H7 (cell line): Measurements from ENCODE around the gene TUBA4A. TPM values are rescaled to one million over a fixed set of nuclear protein-coding genes. Genes with fewer than 3 reads are reported as not detected.
"Not testable (repeated sequence)": the region's sequence is repeated elsewhere in the genome, so short reads cannot be mapped to it uniquely, and the experiment has no call there.

ENCODE experiments used
- DNase-seq: peaks from one replicate; pipeline ENCODE4 v3.0.0; 2012
- H3K27me3 ChIP-seq: 2 replicates; pipeline ENCODE4 v1.6.0; 2011; ENCODE audit warnings: mild to moderate bottlenecking, low read length; ENCODE audit not compliant: control insufficient read depth, insufficient read depth
- H3K36me3 ChIP-seq: replicated peaks from 2 replicates; pipeline ENCODE4 v1.5.1; 2011; ENCODE audit warnings: low read length; ENCODE audit not compliant: control insufficient read depth, insufficient read depth
- H3K4me3 ChIP-seq: 2 replicates; pipeline ENCODE4 v1.5.1; 2011; ENCODE audit warnings: low read depth, mild to moderate bottlenecking, control low read depth, low read length, moderate library complexity; ENCODE audit not compliant: insufficient read depth
- total RNA-seq: library from RNA; depleted of rRNA; stranded (reverse); fragments of >200 nt; shearing (Covaris generic); gene quantifications from 2 replicates; pipeline ENCODE4 v1.2.3, GENCODE V29; 2014

The TUBA4A gene
- total RNA-seq, 1 experiment from 2014 or later: 20.3 TPM

GRCh38 chr2:219210886-219211362, 42.8 kb downstream of the TUBA4A start:
- no peak for DNase-seq

DNA sequence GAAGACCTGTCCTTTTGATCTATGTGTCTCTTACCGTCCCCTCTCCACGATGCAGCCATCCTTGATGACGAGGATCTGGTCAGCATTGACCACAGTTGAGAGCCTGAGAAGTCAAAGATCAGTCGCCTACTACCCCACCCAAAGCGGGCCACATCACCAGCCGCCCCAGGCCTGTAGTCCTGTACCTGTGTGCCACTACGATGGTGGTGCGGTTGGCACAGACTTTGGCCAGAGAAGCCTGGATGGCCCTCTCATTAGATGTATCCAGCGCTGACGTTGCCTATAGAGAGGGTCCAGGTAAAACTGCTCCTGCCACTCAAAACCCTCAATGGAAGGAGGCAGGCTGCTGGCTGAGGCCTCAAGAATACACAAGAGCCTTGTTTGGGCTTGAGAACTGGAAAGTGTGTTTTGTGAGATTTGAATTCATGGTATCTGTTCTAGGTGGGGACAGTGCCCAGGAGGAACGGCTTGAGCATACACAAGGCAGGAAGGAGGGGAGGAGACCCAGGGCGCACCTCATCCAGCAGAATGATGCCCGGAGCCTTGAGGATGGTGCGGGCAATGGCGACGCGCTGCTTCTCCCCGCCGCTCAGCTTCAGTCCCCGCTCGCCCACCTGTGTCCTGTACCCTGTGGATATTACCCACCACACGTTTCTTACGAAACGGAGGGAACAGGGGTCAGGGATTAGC, 43.4 kb downstream of the TUBA4A start:
- DNase-seq: no peak
- Histone ChIP-seq H3K4me3 (no peak overlapping the region), H3K36me3 (peaks cover 24% of the 10 kb centered on the region), H3K27me3 (no peaks in the 10 kb centered on the region)

More at GRCh38 chr2:219210886-219211362, 42.8 kb downstream of the TUBA4A start:
- H3K36me3 ChIP-seq: peaks cover 24% of the 10 kb centered on the region
- no peaks in the 10 kb centered on the region for H3K27me3 ChIP-seq
- H3K4me3 ChIP-seq: no peak overlapping the region

DNA sequence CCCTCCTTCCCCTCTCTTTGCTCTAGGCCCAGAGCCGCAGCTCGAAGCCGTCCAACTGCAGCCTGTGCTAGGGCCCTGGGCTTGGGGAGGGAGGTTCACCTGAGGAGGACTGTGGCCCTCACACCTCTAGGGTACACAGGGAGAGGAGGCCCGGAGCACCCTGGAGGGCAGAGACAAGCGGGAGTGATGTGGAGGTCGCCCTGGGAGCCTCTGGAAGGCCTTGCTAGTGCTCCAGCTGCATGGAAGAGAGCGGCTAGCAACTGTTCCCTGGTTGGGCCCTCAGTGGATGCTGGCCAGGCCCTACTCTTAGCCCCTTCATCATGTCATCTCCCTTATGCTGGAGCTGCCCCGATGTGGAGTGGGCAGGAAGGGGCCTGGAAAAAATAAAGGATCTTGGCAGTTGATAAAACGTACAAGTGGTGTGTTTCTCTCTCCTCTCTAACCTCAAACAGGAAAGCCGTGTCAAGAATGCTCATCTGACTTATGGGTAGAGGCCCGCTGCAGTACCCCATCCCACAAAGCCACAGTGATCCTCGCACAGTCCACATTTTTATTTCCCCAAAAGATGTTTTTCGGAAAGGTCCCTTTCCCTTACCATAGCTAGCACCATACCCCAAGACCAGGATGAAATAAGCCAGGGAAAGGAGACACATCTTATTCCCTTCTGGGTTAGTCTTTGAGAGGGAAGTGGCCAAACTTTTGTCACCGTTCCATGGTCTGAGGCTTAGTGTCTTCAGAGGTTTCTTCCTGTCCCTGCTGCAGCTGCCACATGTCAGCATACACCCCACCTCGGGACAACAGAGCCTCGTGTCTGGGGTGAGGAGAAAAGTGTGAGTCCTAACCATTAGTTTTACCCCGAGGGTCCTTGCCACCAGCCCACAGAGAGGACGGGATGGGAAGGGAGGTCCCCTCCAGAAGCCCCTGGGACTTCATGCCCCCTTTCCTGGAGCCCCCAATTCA, 44.2 kb downstream of the TUBA4A start:
- no peaks in the 10 kb centered on the region for H3K27me3 ChIP-seq
- no peak for DNase-seq
- peaks cover 20% of the 10 kb centered on the region for H3K36me3 ChIP-seq
- no peak overlapping the region for H3K4me3 ChIP-seq

DNA sequence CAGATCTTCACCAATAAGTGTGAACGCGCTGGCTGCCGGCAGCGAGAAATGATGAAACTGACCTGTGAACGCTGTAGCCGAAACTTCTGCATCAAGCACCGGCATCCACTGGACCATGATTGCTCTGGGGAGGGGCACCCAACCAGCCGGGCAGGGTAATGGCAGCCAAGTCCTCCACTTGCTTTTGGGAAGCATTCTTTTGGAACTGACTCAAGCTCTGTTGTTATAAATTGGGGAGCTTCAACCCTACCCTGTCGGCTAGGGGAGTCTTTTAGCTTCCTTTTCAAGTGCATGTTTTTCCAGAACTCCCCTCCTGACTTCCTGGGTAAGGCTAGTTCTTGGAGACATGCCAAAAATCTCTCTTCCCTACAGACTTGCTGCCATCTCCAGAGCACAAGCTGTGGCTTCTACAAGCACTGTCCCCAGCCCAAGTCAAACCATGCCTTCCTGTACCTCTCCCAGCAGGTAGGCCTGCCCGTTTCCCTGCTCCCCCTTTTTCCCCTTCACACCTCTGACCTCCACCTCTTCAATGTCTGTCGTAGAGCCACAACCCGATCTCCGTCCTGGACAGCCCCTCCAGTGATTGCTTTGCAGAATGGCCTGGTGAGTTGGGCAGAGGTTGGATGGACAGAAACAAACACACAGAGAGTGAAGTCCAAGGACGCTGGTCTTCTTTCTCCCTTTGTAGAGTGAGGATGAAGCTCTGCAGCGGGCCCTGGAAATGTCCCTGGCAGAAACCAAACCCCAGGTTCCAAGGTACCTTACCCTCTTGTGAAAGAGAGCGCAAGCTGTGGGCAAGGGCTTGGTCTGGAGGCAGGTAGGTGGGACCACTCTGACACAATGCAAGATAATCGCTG, 45.6 kb downstream of the TUBA4A start:
- Histone ChIP-seq H3K27me3 (no peaks in the 10 kb centered on the region), H3K36me3 (peaks cover 17% of the 10 kb centered on the region), H3K4me3 (no peak overlapping the region)
- peak; percentile 21 for DNase-seq

DNA sequence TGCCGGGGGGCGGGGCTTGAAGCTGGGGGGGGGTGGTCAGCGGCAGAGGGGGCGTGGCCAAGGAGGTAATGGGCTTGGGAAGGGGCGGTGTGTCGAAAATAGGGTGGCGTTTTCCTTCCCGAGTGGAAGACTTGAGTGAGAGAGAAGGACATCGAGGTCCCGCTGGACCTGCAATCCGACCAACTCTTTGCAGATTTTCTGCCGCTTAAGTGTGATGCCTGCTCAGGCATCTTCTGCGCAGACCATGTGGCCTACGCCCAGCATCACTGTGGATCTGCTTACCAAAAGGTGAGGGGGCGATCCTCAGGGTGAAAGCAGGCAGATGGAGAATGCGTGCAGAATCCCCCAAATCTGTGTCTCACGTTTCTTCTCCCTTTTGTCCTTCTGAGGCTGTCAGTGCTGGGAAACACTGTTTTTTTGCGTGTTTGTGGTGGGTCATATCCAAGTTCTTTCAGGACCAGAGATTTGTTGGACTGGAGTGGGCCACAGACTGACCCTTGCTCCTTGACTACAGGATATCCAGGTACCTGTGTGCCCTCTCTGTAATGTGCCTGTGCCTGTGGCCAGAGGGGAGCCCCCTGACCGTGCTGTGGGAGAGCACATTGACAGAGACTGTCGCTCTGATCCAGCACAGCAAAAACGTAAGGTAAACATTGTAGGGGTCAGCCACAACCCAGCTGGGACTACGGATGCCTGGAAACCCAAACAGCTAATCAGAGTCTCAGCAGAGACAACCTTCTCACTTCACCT, 46.4 kb downstream of the TUBA4A start:
- no peak for DNase-seq
- Histone ChIP-seq H3K27me3 (no peaks in the 10 kb centered on the region), H3K36me3 (peaks cover 12% of the 10 kb centered on the region), H3K4me3 (peak overlapping the region; percentile 68)

- peak; percentile 100 for DNase-seq
- Histone ChIP-seq H3K4me3 (peak within 1 kb of the TSS; percentile 73), H3K36me3 (peaks cover 12% of the 10 kb centered on the region), H3K27me3 (no peaks in the 10 kb centered on the region)
Measured at GRCh38 chr2:219206328-219207133, 47.2 kb downstream of the TUBA4A start, which contains the start of gene ZFAND2B. ZFAND2B (plus strand) TSS chr2:219206782; CDS start chr2:219206988, 206 bp downstream.

DNA sequence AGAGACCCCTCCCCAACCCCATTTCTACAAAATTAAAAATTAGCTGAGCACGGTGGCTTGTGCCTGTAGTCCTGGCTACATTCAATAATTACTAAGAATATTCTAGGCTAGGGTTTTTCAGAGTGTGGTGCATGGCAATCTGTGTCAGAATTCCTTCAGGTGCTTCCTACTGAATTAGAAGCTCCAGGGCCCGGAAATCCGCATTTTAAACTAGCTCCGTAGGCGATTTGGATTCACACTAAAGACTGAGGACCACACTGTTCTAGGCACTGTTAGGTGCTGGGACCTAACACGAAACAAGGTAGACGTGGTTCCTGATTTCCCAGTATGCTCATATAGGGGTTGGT, 47.8 kb downstream of the TUBA4A start:
- Histone ChIP-seq H3K27me3 (no peaks in the 10 kb centered on the region), H3K36me3 (peaks cover 8% of the 10 kb centered on the region), H3K4me3 (peak overlapping the region; percentile 73)
- no peak for DNase-seq

DNA sequence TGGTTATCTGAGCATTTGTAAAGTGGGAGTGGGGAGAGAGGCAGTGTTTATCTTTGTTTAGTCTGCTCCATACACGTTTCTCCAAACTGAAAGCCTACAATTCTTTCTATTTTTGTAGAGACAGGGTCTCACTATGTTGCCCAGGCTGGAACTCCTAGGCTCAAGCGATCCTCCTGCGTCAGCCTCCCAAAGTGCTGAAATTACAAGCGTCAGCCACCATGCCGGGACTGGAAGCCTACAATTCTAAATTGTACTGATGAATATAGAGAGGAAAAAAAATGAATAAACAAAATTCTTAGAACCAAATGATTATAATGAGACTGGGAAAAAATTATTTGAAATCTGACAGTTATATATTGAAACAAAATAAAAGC, 48.6 kb downstream of the TUBA4A start:
- no peak overlapping the region for H3K4me3 ChIP-seq
- peaks cover 6% of the 10 kb centered on the region for H3K36me3 ChIP-seq
- no peaks in the 10 kb centered on the region for H3K27me3 ChIP-seq
- DNase-seq: no peak

- H3K36me3 ChIP-seq: peaks cover 4% of the 10 kb centered on the region
- H3K4me3 ChIP-seq: no peak overlapping the region
- no peaks in the 10 kb centered on the region for H3K27me3 ChIP-seq
- DNase-seq: no peak
Measured at GRCh38 chr2:219204425-219205164, 49.1 kb downstream of the TUBA4A start.

DNA sequence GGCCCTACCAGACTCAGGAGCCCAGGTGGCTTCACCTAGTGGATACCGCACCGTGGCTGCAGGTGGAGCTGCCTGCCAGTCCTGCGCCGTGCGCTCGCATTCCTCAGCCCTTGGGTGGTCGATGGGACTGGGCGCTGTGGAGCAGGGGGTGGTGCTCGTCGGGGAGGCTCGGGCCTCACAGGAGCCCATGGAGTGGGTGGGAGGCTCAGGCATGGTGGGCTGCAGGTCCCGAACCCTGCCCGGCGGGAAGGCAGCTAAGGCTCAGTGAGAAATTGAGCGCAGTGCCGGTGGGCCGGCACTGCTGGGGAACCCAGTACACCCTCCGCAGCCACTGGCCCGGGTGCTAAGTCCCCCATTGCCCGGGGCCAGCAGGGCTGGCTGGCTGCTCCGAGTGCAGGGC, 52.4 kb downstream of the TUBA4A start:
- H3K27me3 ChIP-seq, H3K36me3 ChIP-seq, H3K4me3 ChIP-seq, DNase-seq: not testable (repeated sequence)

DNA sequence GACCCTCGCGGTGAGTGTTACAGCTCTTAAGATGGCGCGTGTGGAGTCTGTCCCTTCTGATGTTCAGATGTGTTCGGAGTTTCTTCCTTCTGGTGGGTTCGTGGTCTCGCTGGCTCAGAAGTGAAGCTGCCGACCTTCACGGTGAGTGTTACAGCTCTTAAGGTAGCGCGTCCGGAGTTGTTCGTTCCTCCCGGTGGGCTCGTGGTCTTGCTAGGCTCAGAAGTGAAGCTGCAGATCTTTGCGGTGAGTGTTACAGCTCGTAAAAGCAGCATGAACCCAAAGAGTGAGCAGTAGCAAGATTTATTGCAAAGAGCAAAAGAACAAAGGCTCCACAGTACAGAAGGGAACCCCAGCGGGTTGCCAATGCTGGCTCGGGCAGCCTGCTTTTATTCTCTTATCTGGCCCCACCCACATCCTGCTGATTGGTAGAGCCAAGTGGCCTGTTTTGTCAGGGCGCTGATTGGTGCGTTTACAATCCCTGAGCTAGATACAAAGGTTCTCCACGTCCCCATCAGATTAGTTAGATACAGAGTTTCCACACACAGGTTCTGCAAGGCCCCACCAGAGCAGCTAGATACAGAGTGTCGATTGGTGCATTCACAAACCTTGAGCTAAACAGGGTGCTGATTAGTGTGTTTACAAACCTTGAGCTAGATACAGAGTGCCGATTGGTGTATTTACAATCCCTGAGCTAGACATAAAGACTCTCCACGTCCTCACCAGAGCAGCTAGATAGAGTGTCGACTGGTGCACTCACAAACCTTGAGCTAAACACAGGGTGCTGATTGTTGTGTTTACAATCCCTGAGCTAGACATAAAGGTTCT, 53.0 kb downstream of the TUBA4A start:
- H3K36me3 ChIP-seq, H3K4me3 ChIP-seq, DNase-seq, H3K27me3 ChIP-seq: not testable (repeated sequence)
